Endothelial cell of umbilical vein (primary cell): ENCODE data around the gene P2RX1. TPM values are rescaled to one million over a fixed set of nuclear protein-coding genes. Genes with fewer than 3 reads are reported as not detected.

ENCODE experiments used
- BruUV-seq: library from RNA; stranded (reverse); fragments of 400-500 nt; replicated peaks from 2 replicates; lab custom pipeline; 2021; lab: Mats Ljungman, UMichigan
- CTCF ChIA-PET: fragments of 300-600, 350-600 bp; sonication (Branson Sonifier 250); formaldehyde crosslinking; loops from one replicate; lab custom pipeline; 2021; ENCODE audit warnings: antibody characterized with exemption, inconsistent platforms; lab: Charles Lee
- POLR2A ChIA-PET: fragments of 300-600, 350-600 bp; sonication (Branson Sonifier 250); formaldehyde crosslinking; loops from one replicate; lab custom pipeline; 2021; ENCODE audit warnings: antibody characterized with exemption, inconsistent platforms; lab: Charles Lee
- DNase-seq: peaks from one replicate; pipeline ENCODE4 v3.0.0-alpha.2; 2011; ENCODE audit warnings: low read depth, low spot score
- FAIRE-seq: peaks from 2 replicates; lab custom pipeline; 2011; peaks lifted over from hg19 to GRCh38; lab: Jason Lieb, UNC
- H2AFZ ChIP-seq: 2 replicates; pipeline ENCODE4 v1.6.0; 2012; ENCODE audit warnings: low read depth, low read length, control low read depth, inconsistent platforms
- H3K27ac ChIP-seq: 2 replicates; pipeline ENCODE4 v1.5.1; 2011; ENCODE audit warnings: low read depth, mild to moderate bottlenecking, control low read depth, low read length, moderate library complexity; ENCODE audit not compliant: insufficient read depth
- H3K27me3 ChIP-seq, 2 experiments: 2 replicates each; pipeline versions ENCODE4 v1.6.0 to v1.6.1; 2011; ENCODE audit warnings: low read length in 2 of 2, mixed read lengths in 1 of 2; ENCODE audit not compliant: control insufficient read depth in 2 of 2, insufficient read depth in 2 of 2
- H3K36me3 ChIP-seq, 2 experiments: 2 replicates in 1 of 2; 3 replicates in 1 of 2; pipeline ENCODE4 v1.5.1; 2011; ENCODE audit warnings: low read length in 2 of 2, mild to moderate bottlenecking in 1 of 2, moderate library complexity in 1 of 2; ENCODE audit not compliant: control insufficient read depth in 2 of 2, insufficient read depth in 2 of 2; ENCODE audit errors: extremely low read depth in 1 of 2
- H3K4me1 ChIP-seq: 3 replicates; pipeline ENCODE4 v1.5.1; 2011; ENCODE audit warnings: mild to moderate bottlenecking, low read length; ENCODE audit not compliant: control insufficient read depth, insufficient read depth; ENCODE audit errors: extremely low read depth
- H3K4me2 ChIP-seq: 2 replicates; pipeline ENCODE4 v1.6.1; 2011; ENCODE audit warnings: low read length, control low read depth, mixed read lengths; ENCODE audit not compliant: insufficient read depth
- H3K4me3 ChIP-seq, 3 experiments: fragments of 200-600 bp in 1 of 3; sonication (generic), shearing (Covaris generic) in 1 of 3; replicated peaks in 1 of 3; 2 replicates each; pipeline ENCODE4 v1.5.1; 2011 to 2016; ENCODE audit warnings: control low read depth in 3 of 3, low read length in 3 of 3, mild to moderate bottlenecking in 2 of 3, inconsistent platforms in 1 of 3, low read depth in 1 of 3, moderate library complexity in 1 of 3; ENCODE audit not compliant: insufficient read depth in 1 of 3
- H3K79me2 ChIP-seq: 2 replicates; pipeline ENCODE4 v1.6.0; 2012; ENCODE audit warnings: low read length, inconsistent platforms; ENCODE audit not compliant: control insufficient read depth, insufficient read depth
- H3K9ac ChIP-seq: replicated peaks from 2 replicates; pipeline ENCODE3; 2011; ENCODE audit warnings: low read length, control low read depth; ENCODE audit not compliant: insufficient read depth; ENCODE audit errors: extremely low read depth
- H3K9me1 ChIP-seq: replicated peaks from 3 replicates; pipeline ENCODE4 v1.6.0; 2011; ENCODE audit warnings: mild to moderate bottlenecking, low read length; ENCODE audit not compliant: control insufficient read depth, insufficient read depth; ENCODE audit errors: extremely low read depth
- H3K9me3 ChIP-seq: replicated peaks from 2 replicates; pipeline ENCODE4 v1.5.1; 2012; ENCODE audit warnings: low read length, inconsistent platforms; ENCODE audit not compliant: control insufficient read depth, insufficient read depth
- H4K20me1 ChIP-seq: replicated peaks from 2 replicates; pipeline ENCODE3; 2011; ENCODE audit warnings: mild to moderate bottlenecking, low read length; ENCODE audit not compliant: control insufficient read depth, insufficient read depth; ENCODE audit errors: extremely low read depth
- CTCF ChIP-seq, 2 donors: IDR thresholded peaks; 1 replicate in 1 of 2; 2 replicates in 1 of 2; pipeline ENCODE4 v1.5.1; 2011; ENCODE audit warnings: low read length in 2 of 2, mild to moderate bottlenecking in 2 of 2, moderate library complexity in 2 of 2, control low read depth in 1 of 2, inconsistent platforms in 1 of 2, low read depth in 1 of 2; ENCODE audit not compliant: insufficient read depth in 1 of 2; ENCODE audit errors: extremely low read depth in 1 of 2
- EZH2 ChIP-seq: IDR thresholded peaks from 2 replicates; pipeline ENCODE4 v1.6.1; 2012; ENCODE audit warnings: borderline replicate concordance, low read depth, mild to moderate bottlenecking, moderate library complexity, low read length, inconsistent platforms; ENCODE audit not compliant: severe bottlenecking
- FOS ChIP-seq: IDR thresholded peaks from 2 replicates; pipeline ENCODE4 v1.6.1; 2011; ENCODE audit warnings: mild to moderate bottlenecking, low read length, moderate library complexity, borderline replicate concordance; ENCODE audit not compliant: insufficient read depth
- GATA2 ChIP-seq: IDR thresholded peaks from 2 replicates; pipeline ENCODE4 v1.7.0; 2011; ENCODE audit warnings: low read depth, mild to moderate bottlenecking, moderate library complexity, mixed read lengths, low read length; ENCODE audit not compliant: insufficient read length, insufficient read depth
- JUN ChIP-seq: IDR thresholded peaks from 2 replicates; pipeline ENCODE4 v1.6.1; 2011; ENCODE audit warnings: borderline replicate concordance, low read depth; ENCODE audit not compliant: insufficient read length, insufficient read depth
- MAX ChIP-seq: IDR thresholded peaks from 2 replicates; pipeline ENCODE4 v1.6.1; 2011; ENCODE audit not compliant: insufficient read depth, insufficient read length
- MYC ChIP-seq: IDR thresholded peaks from one replicate; pipeline ENCODE4 v1.6.1; 2011; ENCODE audit warnings: mild to moderate bottlenecking, low read depth, low read length
- POLR2A ChIP-seq: IDR thresholded peaks from 2 replicates; pipeline ENCODE4 v1.6.1; 2012; ENCODE audit warnings: low read depth, mild to moderate bottlenecking, control low read depth, low read length
- POLR2AphosphoS5 ChIP-seq: IDR thresholded peaks from 2 replicates; pipeline ENCODE4 v1.6.1; 2012; ENCODE audit warnings: low read depth, mild to moderate bottlenecking, control low read depth, low read length, moderate library complexity; ENCODE audit not compliant: insufficient read depth
- dilution Hi-C: fragments of 300-500 bp; cut with MboI; formaldehyde crosslinking; loops from one replicate; pipeline ENCODE4 v1.15.0; 2019; ENCODE audit warnings: low sequenced_read_pairs; ENCODE audit not compliant: extremely low pct_ligation_motif_present
- intact Hi-C: fragments of 100-400 bp; cut with micrococcal nuclease; formaldehyde crosslinking; loops from one replicate; pipeline ENCODE4 v1.10.0; 2022
- polyA plus RNA-seq, 4 experiments: library from polyadenylated mRNA; depleted of rRNA in 3 of 4; stranded (reverse) in 3 of 4; unstranded in 1 of 4; fragments of >200 nt; gene quantifications; 2 replicates each; pipeline versions ENCODE4 v1.2.1 to v1.2.3, GENCODE V29; 2011 to 2012; ENCODE audit warnings: missing spikeins in 1 of 4
- total RNA-seq: library from RNA; stranded (reverse); gene quantifications from 2 replicates; pipeline ENCODE4 v1.2.3, GENCODE V29; 2021

Gene P2RX1
- total and polyA plus RNA-seq, 2 donors (not counting 3 experiments of a cell fraction or from before 2014, with no cell fraction given), result not detected

- peaks cover 15% of the 10 kb centered on the region for H3K4me1 ChIP-seq
- ChIA-PET POLR2A (interaction anchor here (0.7 kb wide), 1 partner anchor 90 kb away, joined by 4 read pairs; no protein-coding TSS in a partner anchor), CTCF (interaction anchor here (0.8 to 5.0 kb wide), 19 partner anchors 9 to 248 kb away, joined by 3 to 84 read pairs (median 17); partner anchors contain the start of genes CAMKK1 and NCBP3)
- no peak overlapping the region for H2AFZ ChIP-seq
- no peaks in the 10 kb centered on the region for H4K20me1 ChIP-seq
- H3K9ac ChIP-seq, result no peak overlapping the region
- dilution Hi-C loops, result no loop called here
- no peaks in the 10 kb centered on the region for H3K27me3 ChIP-seq
- intact Hi-C loops, result no loop called here
- TF ChIP-seq GATA2 (no peak), MAX (no peak), CTCF (IDR thresholded peaks at IDR 0.05; ENCODE audit: extremely low read depth in 1 of 2, insufficient read depth in 1 of 2, low read depth in 1 of 2, low read length in 2 of 2) (no peak), MYC (no peak), POLR2AphosphoS5 (no peak), EZH2 (no peak), FOS (no peak), JUN (no peak), POLR2A (no peak)
- no peaks in the 10 kb centered on the region for H3K79me2 ChIP-seq
- H3K9me1 ChIP-seq, result no peaks in the 10 kb centered on the region
- H3K36me3 ChIP-seq, result no peaks in the 10 kb centered on the region
- FAIRE-seq (no peak), DNase-seq (no peak)
- no peak overlapping the region for H3K4me2 ChIP-seq
- H3K9me3 ChIP-seq, result no peaks in the 10 kb centered on the region
- no peak overlapping the region for H3K4me3 ChIP-seq
- no TSS peak for BruUV-seq
- no peak overlapping the region for H3K27ac ChIP-seq
Observed at GRCh38 chr17:3912827-3913226, 3.4 kb downstream of the P2RX1 start.
